Stomach (tissue), 4 donors: Measurements from ENCODE around the gene VWF.

Source experiments
- CTCF ChIP-seq, 7 experiments: fragments of 450-650 bp in 4 of 7; fragments of 200-600 bp in 3 of 7; sonication (generic) in 3 of 7; IDR thresholded peaks; one replicate each; pipeline ENCODE4 v1.5.1; 2016 to 2019; ENCODE audit warnings: antibody characterized with exemption in 7 of 7, control low read depth in 2 of 7, mild to moderate bottlenecking in 1 of 7
- POLR2A ChIP-seq, 4 donors: fragments of 450-650 bp; IDR thresholded peaks; one replicate each; pipeline ENCODE4 v1.6.1; 2016; ENCODE audit warnings: antibody characterized with exemption in 4 of 4, control low read depth in 2 of 4, mild to moderate bottlenecking in 1 of 4, moderate library complexity in 1 of 4
- POLR2AphosphoS5 ChIP-seq, 3 donors: sonication (generic); formaldehyde crosslinking; IDR thresholded peaks; one replicate each; pipeline ENCODE4 v1.6.1; 2016; ENCODE audit warnings: antibody characterized with exemption in 3 of 3

GRCh38 chr12:6097411-6097810, 27.1 kb downstream of the VWF start:
- TF ChIP-seq POLR2AphosphoS5 (IDR thresholded peaks at IDR 0.05) (no peak), POLR2A (IDR thresholded peaks at IDR 0.05) (no peak), CTCF (IDR thresholded peaks at IDR 0.05) (no peak)
